ENCODE results near the gene AGPAT4. TPM values are rescaled to one million over a fixed set of nuclear protein-coding genes. Genes with fewer than 3 reads are reported as not detected.

Gene AGPAT4
- total RNA-seq, 4 donors from 2014 or later, result 7.2 to 20.2 (median 12.5) TPM

DNA sequence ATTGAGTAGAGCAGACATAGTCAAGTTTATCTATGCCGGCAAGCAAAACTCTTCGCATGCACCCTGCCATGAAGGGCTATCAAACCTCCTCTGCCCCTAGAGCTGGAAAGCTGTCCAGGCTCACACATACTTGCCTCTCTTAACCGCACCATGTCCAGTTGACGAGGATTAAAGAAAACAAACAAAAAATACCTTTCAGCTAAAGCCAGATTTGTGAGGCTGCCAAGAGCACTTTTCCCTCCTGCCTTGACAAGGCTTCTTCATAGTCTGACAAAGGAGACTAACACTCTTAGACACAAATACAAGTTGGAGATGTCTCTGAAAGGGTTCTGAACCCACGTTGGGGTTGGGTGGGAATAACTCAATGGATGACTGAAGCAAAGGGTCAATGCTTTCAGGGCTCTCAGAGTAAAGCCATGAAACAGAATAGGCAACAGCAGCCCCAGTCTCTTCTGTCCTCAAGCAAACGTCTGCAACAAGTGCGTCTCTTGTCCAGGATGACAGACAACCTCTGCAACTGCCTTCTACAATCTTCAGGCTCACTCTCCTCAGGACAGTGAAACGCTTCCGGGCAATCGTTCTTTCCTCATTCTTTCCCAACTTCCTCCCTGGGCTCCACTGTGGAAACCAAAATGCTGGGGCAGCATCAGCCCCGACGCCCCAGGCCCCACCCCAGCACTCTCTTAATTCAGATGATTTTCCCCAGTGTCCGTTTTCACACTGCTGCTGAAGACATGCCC, 57.8 kb downstream of the AGPAT4 start:
- ATAC-seq (ENCODE audit: low FRiP score), result no peak
- TF ChIP-seq, protein P1, sequence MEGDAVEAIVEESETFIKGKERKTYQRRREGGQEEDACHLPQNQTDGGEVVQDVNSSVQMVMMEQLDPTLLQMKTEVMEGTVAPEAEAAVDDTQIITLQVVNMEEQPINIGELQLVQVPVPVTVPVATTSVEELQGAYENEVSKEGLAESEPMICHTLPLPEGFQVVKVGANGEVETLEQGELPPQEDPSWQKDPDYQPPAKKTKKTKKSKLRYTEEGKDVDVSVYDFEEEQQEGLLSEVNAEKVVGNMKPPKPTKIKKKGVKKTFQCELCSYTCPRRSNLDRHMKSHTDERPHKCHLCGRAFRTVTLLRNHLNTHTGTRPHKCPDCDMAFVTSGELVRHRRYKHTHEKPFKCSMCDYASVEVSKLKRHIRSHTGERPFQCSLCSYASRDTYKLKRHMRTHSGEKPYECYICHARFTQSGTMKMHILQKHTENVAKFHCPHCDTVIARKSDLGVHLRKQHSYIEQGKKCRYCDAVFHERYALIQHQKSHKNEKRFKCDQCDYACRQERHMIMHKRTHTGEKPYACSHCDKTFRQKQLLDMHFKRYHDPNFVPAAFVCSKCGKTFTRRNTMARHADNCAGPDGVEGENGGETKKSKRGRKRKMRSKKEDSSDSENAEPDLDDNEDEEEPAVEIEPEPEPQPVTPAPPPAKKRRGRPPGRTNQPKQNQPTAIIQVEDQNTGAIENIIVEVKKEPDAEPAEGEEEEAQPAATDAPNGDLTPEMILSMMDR (IDR thresholded peaks at IDR 0.05), result no peak
- DNase-seq (ENCODE audit: low spot score), result no peak

DNA sequence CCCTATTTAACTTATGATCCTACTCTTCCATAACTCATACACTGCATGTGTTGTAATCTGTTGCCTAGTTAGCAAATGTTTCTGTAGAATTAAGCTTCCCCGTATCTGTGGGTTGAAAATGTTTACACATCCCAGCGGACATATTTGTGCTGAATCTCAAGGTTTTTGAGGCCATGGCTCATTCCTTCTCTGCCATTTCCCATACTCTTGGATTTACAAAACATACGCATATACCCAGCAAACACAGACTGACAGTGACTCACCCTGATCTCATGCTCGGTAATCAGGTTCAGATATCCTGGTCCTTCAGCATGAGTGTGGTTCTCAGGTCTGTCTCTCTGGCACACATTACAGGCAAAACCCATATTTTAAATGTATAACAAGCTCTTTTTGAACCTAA, 58.7 kb downstream of the AGPAT4 start:
- DNase-seq (ENCODE audit: low spot score), result no peak
- no peak for ATAC-seq (ENCODE audit: low FRiP score)
- TF ChIP-seq, protein P1 (IDR thresholded peaks at IDR 0.05), result no peak

DNA sequence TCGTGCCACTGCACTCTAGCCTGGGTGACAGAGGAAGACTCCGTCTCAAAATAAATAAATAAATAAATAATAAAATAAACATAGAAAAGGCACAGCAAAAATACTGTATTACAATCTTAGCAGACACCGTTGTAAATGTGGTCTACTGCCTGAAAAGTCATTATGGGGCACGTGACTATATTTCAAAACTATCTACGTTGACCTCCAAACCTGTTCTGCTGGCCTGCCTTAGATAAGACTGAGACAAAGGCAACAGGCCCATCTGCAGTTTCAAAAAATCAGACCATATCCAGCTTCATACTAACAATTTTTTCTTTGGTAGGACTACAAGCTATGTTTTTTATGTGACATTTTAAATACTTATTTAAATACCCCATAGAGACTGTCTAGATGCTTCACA, 59.1 kb downstream of the AGPAT4 start:
- TF ChIP-seq, protein P1 (IDR thresholded peaks at IDR 0.05), result no peak
- ATAC-seq (ENCODE audit: low FRiP score) (no peak), DNase-seq (ENCODE audit: low spot score) (no peak)

- ATAC-seq (ENCODE audit: low FRiP score), result no peak
- TF ChIP-seq, protein P1 (IDR thresholded peaks at IDR 0.05), result no peak
- no peak for DNase-seq (ENCODE audit: low spot score)
These were observed 61.0 kb downstream of the AGPAT4 start for GRCh38 chr6:161212902-161213301.

DNA sequence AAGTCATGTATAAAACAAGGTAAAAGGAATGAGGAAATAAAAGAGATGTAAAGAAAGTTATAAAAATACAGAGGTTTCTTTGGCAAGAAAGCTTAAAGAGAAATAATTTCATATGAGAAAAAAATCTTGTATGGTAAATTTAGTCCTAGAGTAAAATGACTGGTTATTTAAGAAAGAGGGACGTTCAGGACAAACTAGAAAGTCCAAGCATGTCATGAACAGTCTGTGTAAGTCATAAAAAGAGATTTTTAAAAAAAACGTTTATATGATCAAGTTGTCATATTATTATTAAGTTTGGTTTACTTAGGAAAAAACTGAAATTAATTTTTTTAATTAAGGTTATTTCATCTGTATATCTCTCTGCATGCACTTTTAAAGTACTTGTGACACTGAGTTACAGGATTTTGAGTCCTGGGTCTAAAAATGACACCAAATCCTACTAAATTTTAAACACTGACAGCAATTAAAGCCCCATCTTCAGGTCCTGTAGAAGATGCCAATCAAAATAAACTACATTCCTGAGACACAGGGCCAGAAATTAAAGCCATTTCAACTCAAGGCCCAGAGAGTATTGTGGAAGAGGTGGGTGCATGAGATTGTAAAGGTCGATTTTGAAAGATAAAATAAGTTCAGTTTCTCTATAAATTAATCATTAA, 62.4 kb downstream of the AGPAT4 start:
- TF ChIP-seq, protein P1 (IDR thresholded peaks at IDR 0.05), result no peak
- ATAC-seq (ENCODE audit: low FRiP score) (no peak), DNase-seq (ENCODE audit: low spot score) (no peak)

- ATAC-seq (ENCODE audit: low FRiP score), result no peak
- DNase-seq (ENCODE audit: low spot score), result no peak
- TF ChIP-seq, protein P1 (IDR thresholded peaks at IDR 0.05), result no peak
These were observed 63.0 kb downstream of the AGPAT4 start for GRCh38 chr6:161210857-161211256.

- TF ChIP-seq, protein P1 (IDR thresholded peaks at IDR 0.05), result no peak
- DNase-seq (ENCODE audit: low spot score), result no peak
- ATAC-seq (ENCODE audit: low FRiP score), result no peak
These were observed 66.7 kb downstream of the AGPAT4 start for GRCh38 chr6:161207200-161207599.
